Spleen (tissue), 11 donors: ENCODE results near the gene NRCAM. TPM values are rescaled to one million over a fixed set of nuclear protein-coding genes. Genes with fewer than 3 reads are reported as not detected.
A peak's percentile ranks its signal among the peaks of the same experiment; 100 is the strongest.

ENCODE experiments used
- DNase-seq: peaks from one replicate; pipeline ENCODE4 v3.0.0-alpha.2; 2020
- H3K27ac ChIP-seq, 8 donors: fragments of 200-600 bp; sonication (generic) in 7 of 8; 1 replicate in 4 of 8; 2 replicates in 4 of 8; pipeline versions ENCODE4 v1.5.0 to v1.8.0; 2016 to 2021; ENCODE audit warnings: inconsistent platforms in 4 of 8, mild to moderate bottlenecking in 4 of 8, moderate library complexity in 1 of 8
- H3K27me3 ChIP-seq, 7 donors: fragments of 200-600 bp; sonication (generic) in 6 of 7; replicated peaks in 1 of 7; 1 replicate in 4 of 7; 2 replicates in 3 of 7; pipeline versions ENCODE4 v1.5.0 to v1.8.0; 2016 to 2021; ENCODE audit warnings: inconsistent platforms in 3 of 7, mild to moderate bottlenecking in 1 of 7
- H3K36me3 ChIP-seq, 6 donors: fragments of 200-600 bp; sonication (generic) in 5 of 6; 1 replicate in 4 of 6; 2 replicates in 2 of 6; pipeline versions ENCODE4 v1.5.0 to v1.8.0; 2016 to 2021; ENCODE audit warnings: inconsistent platforms in 2 of 6
- H3K4me1 ChIP-seq, 6 donors: fragments of 200-600 bp; sonication (generic) in 5 of 6; 1 replicate in 3 of 6; 2 replicates in 3 of 6; pipeline versions ENCODE4 v1.5.0 to v1.8.0; 2016 to 2021; ENCODE audit warnings: inconsistent platforms in 3 of 6
- H3K4me3 ChIP-seq, 8 donors: fragments of 200-600 bp; sonication (generic) in 7 of 8; 1 replicate in 4 of 8; 2 replicates in 4 of 8; pipeline versions ENCODE4 v1.5.0 to v1.8.0; 2016 to 2021; ENCODE audit warnings: inconsistent platforms in 4 of 8, mild to moderate bottlenecking in 4 of 8, moderate library complexity in 2 of 8
- H3K9me3 ChIP-seq, 8 donors: fragments of 200-600 bp; sonication (generic) in 7 of 8; 1 replicate in 4 of 8; 2 replicates in 4 of 8; pipeline versions ENCODE4 v1.5.0 to v1.8.0; 2016 to 2021; ENCODE audit warnings: inconsistent platforms in 4 of 8
- POLR2A ChIP-seq, 3 donors: fragments of 450-650 bp; IDR thresholded peaks; one replicate each; pipeline ENCODE4 v1.5.1; 2017; ENCODE audit warnings: antibody characterized with exemption in 3 of 3, mild to moderate bottlenecking in 1 of 3
- POLR2AphosphoS5 ChIP-seq, 3 donors: sonication (generic); formaldehyde crosslinking; IDR thresholded peaks; one replicate each; pipeline ENCODE4 v1.5.1; 2017; ENCODE audit warnings: antibody characterized with exemption in 3 of 3
- WGBS, 5 donors: extraction: QIAGEN DNeasy Blood & Tissue Kit in 3 of 5; methylation state at CpG; one replicate each; pipeline versions ENCODE4 v1.1.5 to v1.1.7; 2013 to 2018; 5-methylcytosine and 5-hydroxymethylcytosine counted together
- intact Hi-C: fragments of 100-400 bp; cut with DNase I; formaldehyde crosslinking; loops from one replicate; pipeline ENCODE4 v1.15.0; 2023; ENCODE audit warnings: low total_unique reads
- polyA plus RNA-seq, 3 donors: library from polyadenylated mRNA; stranded (reverse); fragments of 200-250 nt; gene quantifications; one replicate each; pipeline ENCODE4 v1.2.1, GENCODE V29; 2013
- total RNA-seq, 7 donors: library from RNA; depleted of rRNA in 3 of 7; stranded (reverse); fragments of >200 nt in 3 of 7; fragmentation: NEBNext Ultra II Directional in 4 of 7; extraction: Animal tissue kit (Norgen Biotek cat#: 25700) in 4 of 7; gene quantifications; one replicate each; pipeline versions ENCODE4 v1.1.0 to v1.2.1, GENCODE V29; 2016 to 2021
- TF ChIP-seq, protein P1 (sequence below), 11 experiments: fragments of 200-600 bp in 7 of 11; fragments of 450-650 bp in 4 of 11; sonication (generic) in 4 of 11; IDR thresholded peaks in 8 of 11; conservative IDR thresholded peaks in 3 of 11; 1 replicate in 7 of 11; 2 replicates in 4 of 11; pipeline versions ENCODE4 v1.4.0 to v1.8.0; 2016 to 2021; ENCODE audit warnings: antibody characterized with exemption in 11 of 11, inconsistent platforms in 4 of 11, mild to moderate bottlenecking in 1 of 11
- donor health status: healthy with polysubstance abuse.
- donor health status: DM: no; HTN: no; CAD: no; lungs with moderate emphysema.
- donor health status: DM: no; HTN: no; CAD: no.
- donor health status: Bipolar disorder and iron deficiency.
- donor health status: healthy.
- donor health status: DM: no; HTN: no; CAD: no.
- donor health status: DM: yes; HTN: yes; CAD: no.

NRCAM gene
- total and polyA plus RNA-seq, 10 donors, result 4.1 to 88.5 (median 15.0) TPM

DNA sequence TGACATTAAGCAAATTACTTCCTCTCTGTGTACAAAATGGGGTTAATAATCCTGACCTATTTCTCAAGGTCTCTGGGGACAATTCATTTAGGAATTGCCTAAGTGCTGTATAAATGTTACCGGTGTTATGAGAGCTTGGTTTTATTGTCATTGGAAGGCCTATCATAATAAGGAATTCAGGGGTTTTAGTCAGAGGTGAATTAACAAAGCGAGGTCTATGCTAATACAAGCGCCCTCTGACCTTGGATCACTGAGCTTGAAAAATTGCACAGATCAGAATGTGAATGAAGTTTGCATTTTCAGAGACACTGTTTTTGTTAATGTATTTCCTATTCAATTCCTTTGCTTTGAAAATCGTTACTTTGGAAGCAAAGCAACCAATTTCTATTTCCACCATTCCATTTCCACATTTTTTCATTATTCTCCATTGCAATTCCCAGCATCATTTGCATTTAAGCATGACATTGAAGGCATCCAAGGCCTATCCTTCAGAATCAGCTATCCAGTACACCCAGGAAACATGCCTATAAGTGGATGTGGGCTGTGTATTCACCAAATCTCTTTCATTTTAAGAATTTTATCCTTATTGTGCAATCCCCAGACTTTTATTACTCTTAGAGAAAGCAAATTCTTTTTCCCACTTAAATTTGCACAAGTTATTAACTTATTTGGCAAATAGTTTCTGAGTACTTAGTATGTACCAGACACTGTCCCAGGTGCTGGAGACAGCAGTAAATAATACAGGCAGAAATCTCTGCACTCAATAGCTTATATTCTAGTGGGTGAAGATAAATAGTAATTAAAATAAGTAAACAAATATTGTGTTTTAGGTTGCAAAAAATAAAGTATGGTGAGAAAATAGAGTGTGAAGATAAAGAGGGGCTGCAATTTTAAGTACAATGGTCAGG is 133.1 kb downstream of the NRCAM start:
- TF ChIP-seq, protein P1, sequence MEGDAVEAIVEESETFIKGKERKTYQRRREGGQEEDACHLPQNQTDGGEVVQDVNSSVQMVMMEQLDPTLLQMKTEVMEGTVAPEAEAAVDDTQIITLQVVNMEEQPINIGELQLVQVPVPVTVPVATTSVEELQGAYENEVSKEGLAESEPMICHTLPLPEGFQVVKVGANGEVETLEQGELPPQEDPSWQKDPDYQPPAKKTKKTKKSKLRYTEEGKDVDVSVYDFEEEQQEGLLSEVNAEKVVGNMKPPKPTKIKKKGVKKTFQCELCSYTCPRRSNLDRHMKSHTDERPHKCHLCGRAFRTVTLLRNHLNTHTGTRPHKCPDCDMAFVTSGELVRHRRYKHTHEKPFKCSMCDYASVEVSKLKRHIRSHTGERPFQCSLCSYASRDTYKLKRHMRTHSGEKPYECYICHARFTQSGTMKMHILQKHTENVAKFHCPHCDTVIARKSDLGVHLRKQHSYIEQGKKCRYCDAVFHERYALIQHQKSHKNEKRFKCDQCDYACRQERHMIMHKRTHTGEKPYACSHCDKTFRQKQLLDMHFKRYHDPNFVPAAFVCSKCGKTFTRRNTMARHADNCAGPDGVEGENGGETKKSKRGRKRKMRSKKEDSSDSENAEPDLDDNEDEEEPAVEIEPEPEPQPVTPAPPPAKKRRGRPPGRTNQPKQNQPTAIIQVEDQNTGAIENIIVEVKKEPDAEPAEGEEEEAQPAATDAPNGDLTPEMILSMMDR (IDR thresholded peaks at IDR 0.05 in 8 of 11, conservative IDR thresholded peaks at IDR 0.05 in 3 of 11), result no peak
- TF ChIP-seq POLR2AphosphoS5 (IDR thresholded peaks at IDR 0.05), result no peak
- TF ChIP-seq POLR2A (IDR thresholded peaks at IDR 0.05), result no peak
- Histone ChIP-seq H3K4me1 (peaks cover 0 to 7% (median 0%) of the 10 kb centered on the region in 6 donors), H3K27ac (peak overlapping the region in 4 of 8 donors; percentile 25 to 55 (median 38)), H3K36me3 (no peaks in the 10 kb centered on the region), H3K4me3 (no peak overlapping the region), H3K9me3 (no peaks in the 10 kb centered on the region), H3K27me3 (no peaks in the 10 kb centered on the region)
- intact Hi-C loops, result no loop called here
- WGBS, 5 donors, result 72 to 79% (median 77%) methylated on average over 4 of the region's 4 CpGs
- no peak for DNase-seq

DNA sequence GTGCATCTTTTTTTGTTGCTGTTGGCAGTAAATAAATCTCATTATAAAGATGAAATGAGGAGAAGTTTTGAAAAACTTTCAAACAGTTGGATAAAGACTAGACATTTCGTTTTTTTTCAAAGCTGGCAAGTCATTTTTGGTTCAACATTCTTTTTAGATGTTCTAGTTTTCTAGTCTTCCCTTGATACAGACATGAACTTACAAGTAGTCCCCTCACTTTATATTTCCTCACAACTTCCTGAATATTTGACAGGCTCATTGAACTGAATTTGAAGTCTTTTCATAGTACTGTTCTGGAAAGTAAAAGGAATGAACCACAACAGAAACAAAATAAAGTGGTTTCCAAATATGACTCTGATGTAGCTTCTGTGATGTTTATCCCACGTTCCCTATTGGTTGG is 134.2 kb downstream of the NRCAM start:
- Histone ChIP-seq H3K4me1 (peaks cover 0 to 7% (median 0%) of the 10 kb centered on the region in 6 donors), H3K9me3 (no peaks in the 10 kb centered on the region), H3K27ac (peak overlapping the region in 4 of 8 donors; percentile 25 to 55 (median 34)), H3K4me3 (no peak overlapping the region), H3K27me3 (no peaks in the 10 kb centered on the region), H3K36me3 (no peaks in the 10 kb centered on the region)
- TF ChIP-seq POLR2A (IDR thresholded peaks at IDR 0.05) (no peak), POLR2AphosphoS5 (IDR thresholded peaks at IDR 0.05) (no peak)
- TF ChIP-seq, protein P1 (IDR thresholded peaks at IDR 0.05 in 8 of 11, conservative IDR thresholded peaks at IDR 0.05 in 3 of 11), result no peak
- 51 to 70% (median 59%) methylated on average over 2 of the region's 2 CpGs for WGBS, 5 donors
- no peak for DNase-seq
- intact Hi-C loops, result no loop called here

DNA sequence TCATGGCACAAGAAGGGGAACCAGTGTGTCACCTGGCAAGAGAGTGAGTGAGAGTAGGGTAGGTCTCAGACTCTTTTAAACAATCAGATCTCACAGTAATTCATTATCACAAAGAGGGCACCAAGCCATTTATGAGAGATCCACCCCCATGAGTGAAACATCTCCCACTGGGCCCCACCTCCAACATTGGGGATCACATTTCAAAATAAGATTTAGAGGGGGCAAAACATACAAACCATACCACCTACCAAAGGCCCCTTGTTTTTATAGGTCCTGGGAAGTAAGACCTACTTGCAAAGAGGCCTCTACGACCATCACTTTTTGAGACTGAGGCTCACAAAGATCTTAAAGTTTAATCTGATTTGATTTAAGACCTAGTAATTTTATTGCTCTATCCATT is 134.9 kb downstream of the NRCAM start:
- DNase-seq, result no peak
- Histone ChIP-seq H3K4me1 (peaks cover 0 to 7% (median 0%) of the 10 kb centered on the region in 6 donors), H3K27ac (peak overlapping the region in 2 of 8 donors; percentile 6 to 43), H3K36me3 (no peaks in the 10 kb centered on the region), H3K27me3 (no peaks in the 10 kb centered on the region), H3K9me3 (no peaks in the 10 kb centered on the region), H3K4me3 (no peak overlapping the region)
- 80 to 100% (median 96%) methylated on average over 1 of the region's 1 CpG for WGBS, 5 donors
- intact Hi-C loops, result no loop called here
- TF ChIP-seq, protein P1 (IDR thresholded peaks at IDR 0.05 in 8 of 11, conservative IDR thresholded peaks at IDR 0.05 in 3 of 11), result no peak
- no peak for TF ChIP-seq POLR2A (IDR thresholded peaks at IDR 0.05)
- no peak for TF ChIP-seq POLR2AphosphoS5 (IDR thresholded peaks at IDR 0.05)

DNA sequence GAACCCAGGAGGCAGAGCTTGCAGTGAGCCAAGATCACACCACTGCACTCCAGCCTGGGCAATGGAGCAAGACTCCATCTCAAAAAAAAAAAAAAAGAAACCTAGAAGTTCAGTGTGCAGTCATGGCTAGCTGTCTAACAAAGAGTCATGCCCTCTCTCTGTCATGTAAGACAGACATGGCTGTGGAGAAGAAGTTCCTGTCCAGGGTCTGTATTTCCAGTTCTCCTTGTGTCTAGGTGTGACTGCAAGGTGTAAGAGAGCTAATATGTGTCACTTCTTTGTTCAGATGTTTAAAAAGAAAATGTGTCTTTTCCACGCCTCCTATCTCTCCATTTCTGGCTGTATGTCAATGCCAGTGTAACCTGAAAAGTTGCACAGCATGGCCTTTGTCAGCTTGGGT is 139.5 kb downstream of the NRCAM start:
- Histone ChIP-seq H3K27me3 (no peaks in the 10 kb centered on the region), H3K27ac (no peak overlapping the region), H3K9me3 (no peaks in the 10 kb centered on the region), H3K4me3 (no peak overlapping the region), H3K4me1 (no peaks in the 10 kb centered on the region), H3K36me3 (no peaks in the 10 kb centered on the region)
- no peak for DNase-seq
- WGBS, 5 donors, result 82 to 96% (median 91%) methylated on average over 1 of the region's 1 CpG
- TF ChIP-seq, protein P1 (IDR thresholded peaks at IDR 0.05 in 8 of 11, conservative IDR thresholded peaks at IDR 0.05 in 3 of 11), result no peak
- TF ChIP-seq POLR2A (IDR thresholded peaks at IDR 0.05), result no peak
- TF ChIP-seq POLR2AphosphoS5 (IDR thresholded peaks at IDR 0.05), result no peak
- intact Hi-C loops, result no loop called here
